Ramos (cell line): ENCODE data around the gene ERP44.
"Not testable (repeated sequence)": the region's sequence is repeated elsewhere in the genome, so short reads cannot be mapped to it uniquely, and the experiment has no call there.

Experiments
- in situ Hi-C: fragments of 300-500 bp; cut with MboI; formaldehyde crosslinking; loops from one replicate; pipeline ENCODE4 v1.14.3; 2022; ENCODE audit warnings: low sequenced_read_pairs; ENCODE audit not compliant: unreplicated experiment

ERP44 gene

GRCh38 chr9:100098887-100099721 lies at the start of gene ERP44, which contains the start of gene INVS:
Gene ERP44, minus strand, starts transcription at chr9:100099000. Its CDS starts 160 bp downstream, at chr9:100098840.
Gene INVS, plus strand, starts transcription at chr9:100099243. Its CDS starts 5,279 bp downstream, at chr9:100104522.
- in situ Hi-C loops, result loop anchor here (25.0 kb wide), 1 partner anchor 1987 kb away; the partner anchor contains the start of gene TRIM14

- in situ Hi-C loops, result not testable (repeated sequence)
Measured at GRCh38 chr9:100145976-100146375, 47.2 kb upstream of the ERP44 start.

GRCh38 chr9:100145167-100145934 lies 46.6 kb upstream of the ERP44 start:
- in situ Hi-C loops, result not testable (repeated sequence)

- in situ Hi-C loops, result not testable (repeated sequence)
Measured at GRCh38 chr9:100141862-100142261, 43.1 kb upstream of the ERP44 start.

- in situ Hi-C loops, result not testable (repeated sequence)
Measured at GRCh38 chr9:100140303-100140702, 41.5 kb upstream of the ERP44 start.

GRCh38 chr9:100136799-100137198 lies 38.0 kb upstream of the ERP44 start:
- in situ Hi-C loops, result not testable (repeated sequence)

GRCh38 chr9:100134731-100135130 lies 35.9 kb upstream of the ERP44 start:
- in situ Hi-C loops, result no loop called here

- in situ Hi-C loops, result no loop called here
Measured at GRCh38 chr9:100131875-100132430, 33.2 kb upstream of the ERP44 start.

- in situ Hi-C loops, result no loop called here
Measured at GRCh38 chr9:100131216-100131615, 32.4 kb upstream of the ERP44 start.

GRCh38 chr9:100129772-100130171 lies 31.0 kb upstream of the ERP44 start:
- in situ Hi-C loops, result no loop called here

- in situ Hi-C loops, result no loop called here
Measured at GRCh38 chr9:100126423-100126822, 27.6 kb upstream of the ERP44 start.

- in situ Hi-C loops, result no loop called here
Measured at GRCh38 chr9:100125910-100126309, 27.1 kb upstream of the ERP44 start.

- in situ Hi-C loops, result no loop called here
Measured at GRCh38 chr9:100125236-100125635, 26.4 kb upstream of the ERP44 start.

- in situ Hi-C loops, result no loop called here
Measured at GRCh38 chr9:100120286-100120685, 21.5 kb upstream of the ERP44 start.

GRCh38 chr9:100117316-100117715 lies 18.5 kb upstream of the ERP44 start:
- in situ Hi-C loops, result no loop called here

- in situ Hi-C loops, result no loop called here
Measured at GRCh38 chr9:100112677-100113336, 14.0 kb upstream of the ERP44 start.

- in situ Hi-C loops, result no loop called here
Measured at GRCh38 chr9:100111235-100111634, 12.4 kb upstream of the ERP44 start.

GRCh38 chr9:100108559-100108958 lies 9.8 kb upstream of the ERP44 start:
- in situ Hi-C loops, result no loop called here

- in situ Hi-C loops, result no loop called here
Measured at GRCh38 chr9:100106616-100107015, 7.8 kb upstream of the ERP44 start.

GRCh38 chr9:100105861-100106260 lies 7.1 kb upstream of the ERP44 start:
- in situ Hi-C loops, result no loop called here
